GM19351 (cell line): Measurements from ENCODE around the gene LRP10.

Source experiments
- ATAC-seq: cut with Tn5 transposase; IDR thresholded peaks from one replicate; pipeline ENCODE4 v1.9.1; 2021; ENCODE audit warnings: mild to moderate bottlenecking, moderate library complexity; ENCODE audit not compliant: unreplicated experiment

The LRP10 gene

DNA sequence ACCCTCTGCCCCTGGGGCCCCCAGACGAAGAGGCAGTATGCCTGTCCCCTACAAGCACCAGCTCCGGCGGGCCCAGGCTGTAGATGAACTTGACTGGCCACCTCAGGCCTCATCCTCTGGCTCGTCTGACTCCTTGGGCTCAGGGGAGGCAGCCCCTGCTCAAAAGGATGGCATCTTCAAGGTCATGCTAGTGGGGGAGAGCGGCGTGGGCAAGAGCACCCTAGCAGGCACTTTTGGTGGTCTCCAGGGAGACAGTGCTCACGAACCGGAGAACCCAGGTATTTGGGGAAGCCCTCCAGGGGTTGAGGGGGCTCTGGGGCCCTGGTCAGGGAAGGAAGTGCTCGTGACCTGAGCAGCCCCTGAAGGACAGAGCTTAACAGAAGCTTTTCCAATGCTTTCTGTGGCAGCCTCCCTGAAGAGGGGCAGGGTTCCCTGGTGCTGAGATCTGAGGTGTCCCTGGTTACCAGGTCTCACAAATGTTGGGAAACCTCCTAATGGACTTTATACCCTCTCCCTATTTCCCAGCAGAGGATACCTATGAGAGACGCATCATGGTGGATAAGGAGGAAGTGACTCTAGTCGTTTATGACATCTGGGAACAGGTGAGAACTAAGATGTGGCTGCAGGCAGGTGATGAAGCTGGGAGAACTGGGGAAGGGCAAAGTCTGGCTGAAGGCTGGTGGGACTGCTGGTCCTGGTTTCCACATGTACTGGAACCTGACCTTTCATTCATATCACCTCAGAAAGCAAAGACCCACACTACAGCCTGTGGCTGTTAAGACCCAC, 13.4 kb downstream of the LRP10 start:
- no peak for ATAC-seq

DNA sequence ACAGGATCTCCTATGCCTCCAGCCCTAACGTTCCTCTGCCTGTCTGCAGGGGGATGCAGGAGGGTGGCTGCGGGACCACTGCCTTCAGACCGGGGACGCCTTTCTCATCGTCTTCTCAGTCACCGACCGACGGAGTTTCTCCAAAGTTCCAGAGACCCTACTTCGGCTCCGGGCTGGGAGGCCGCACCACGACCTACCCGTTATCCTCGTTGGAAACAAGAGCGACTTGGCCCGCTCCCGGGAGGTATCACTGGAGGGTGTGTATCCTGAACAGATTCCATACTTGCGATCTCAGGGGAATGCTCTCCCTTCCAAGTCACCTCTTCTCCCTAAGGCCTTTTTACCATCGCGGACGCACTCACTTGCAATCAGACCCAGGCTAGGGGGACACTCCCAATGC, 14.4 kb downstream of the LRP10 start:
- no peak for ATAC-seq

- peak; percentile 46 for ATAC-seq
Observed at GRCh38 chr14:22886500-22887259, 15.1 kb downstream of the LRP10 start.

GRCh38 chr14:22887260-22887989, 15.9 kb downstream of the LRP10 start:
- ATAC-seq, result peak; percentile 25

- peak; percentile 55 for ATAC-seq
Observed at GRCh38 chr14:22887990-22888378, 16.4 kb downstream of the LRP10 start.

DNA sequence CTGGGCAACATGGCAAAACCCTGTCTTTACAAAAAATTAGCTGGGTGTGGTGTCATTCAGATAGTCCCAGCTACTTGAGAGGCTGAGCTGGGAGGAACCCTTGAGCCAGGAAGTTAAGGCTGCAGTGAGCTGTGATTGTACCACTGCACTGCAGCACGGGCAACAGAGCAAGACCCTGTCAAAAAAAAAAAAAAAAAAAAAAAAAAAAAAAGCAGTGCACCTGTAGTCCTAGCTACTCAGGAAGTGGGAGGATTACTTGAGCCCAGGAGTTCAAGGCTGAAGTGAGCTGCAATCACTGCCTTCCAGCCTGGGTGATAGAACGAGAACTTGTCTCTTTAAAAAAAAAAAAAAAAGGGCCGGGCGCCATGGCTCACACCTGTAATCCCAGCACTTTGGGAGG, 17.1 kb downstream of the LRP10 start:
- ATAC-seq, result no peak

GRCh38 chr14:22890416-22890815, 18.9 kb downstream of the LRP10 start:
- ATAC-seq, result no peak

DNA sequence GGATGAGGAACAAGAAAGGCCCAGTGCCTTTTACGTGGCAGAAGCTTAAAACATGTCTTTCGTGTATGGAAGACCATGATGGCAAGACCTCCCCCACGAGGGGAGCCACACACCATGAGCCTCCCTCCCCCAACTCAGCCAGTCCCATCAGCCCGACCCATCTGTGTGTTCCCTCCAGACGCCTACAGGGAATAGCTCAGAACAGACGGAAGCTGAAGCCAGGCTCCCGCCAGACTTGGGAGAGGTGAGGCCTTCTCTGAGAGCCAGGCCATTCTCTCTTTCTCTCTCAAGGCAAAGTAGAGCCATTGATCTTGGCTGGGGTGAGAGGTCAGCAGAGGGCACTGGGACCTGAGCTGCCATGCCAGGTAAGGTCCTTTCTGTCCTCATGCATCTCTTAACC, 20.9 kb downstream of the LRP10 start:
- ATAC-seq, result no peak

- ATAC-seq, result no peak
Observed at GRCh38 chr14:22893706-22894105, 22.2 kb downstream of the LRP10 start.

DNA sequence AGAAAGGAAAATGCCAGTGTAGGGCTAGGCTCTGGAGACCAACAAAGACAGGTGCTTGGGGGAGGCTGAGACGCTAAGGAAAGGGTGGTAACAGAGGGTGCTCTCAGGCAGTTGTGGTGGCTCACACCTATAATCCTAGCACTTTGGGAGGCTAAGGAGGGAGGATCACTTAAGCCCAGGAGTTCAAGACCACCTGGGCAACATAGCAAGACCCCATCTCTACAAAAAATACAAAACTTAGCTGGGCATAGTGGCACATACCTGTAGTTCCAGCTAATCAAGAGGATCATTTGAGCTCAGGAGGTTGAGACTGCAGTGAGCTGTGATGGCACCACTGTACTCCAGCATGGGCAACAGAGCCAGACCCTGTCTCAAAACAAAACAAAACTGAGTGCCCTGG, 23.9 kb downstream of the LRP10 start:
- no peak for ATAC-seq

GRCh38 chr14:22896356-22896755, 24.8 kb downstream of the LRP10 start:
- ATAC-seq, result no peak

- ATAC-seq, result no peak
Observed at GRCh38 chr14:22896760-22897159, 25.2 kb downstream of the LRP10 start.

GRCh38 chr14:22897357-22897756, 25.8 kb downstream of the LRP10 start:
- no peak for ATAC-seq

GRCh38 chr14:22898302-22899090, 27.0 kb downstream of the LRP10 start:
- ATAC-seq, result no peak

GRCh38 chr14:22900081-22900799, 28.7 kb downstream of the LRP10 start:
- ATAC-seq, result no peak

DNA sequence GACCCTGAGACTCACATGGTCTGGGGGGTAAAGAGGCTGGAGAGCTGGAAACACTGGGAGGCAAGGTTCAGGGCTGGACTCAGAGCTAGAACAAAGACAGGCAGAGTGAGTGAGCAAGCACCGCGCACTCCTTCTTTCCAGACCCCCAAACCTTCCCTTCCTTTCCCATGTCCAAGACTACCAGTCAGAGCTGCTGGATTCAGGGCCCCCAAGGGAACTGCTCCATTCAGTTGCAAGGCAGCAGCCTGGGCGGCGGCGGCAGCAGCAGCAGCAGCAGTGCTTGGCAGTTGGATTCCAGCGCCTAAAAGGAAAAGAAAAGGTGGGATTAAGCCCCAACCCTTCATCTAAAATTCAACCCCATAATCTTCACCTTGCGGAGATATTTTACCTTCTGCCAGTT, 30.3 kb downstream of the LRP10 start:
- ATAC-seq, result no peak

- no peak for ATAC-seq
Observed at GRCh38 chr14:22903742-22904087, 32.2 kb downstream of the LRP10 start.

GRCh38 chr14:22905627-22906026, 34.1 kb downstream of the LRP10 start:
- no peak for ATAC-seq

GRCh38 chr14:22906073-22906472, 34.5 kb downstream of the LRP10 start:
- ATAC-seq, result no peak

GRCh38 chr14:22907429-22907828, 35.9 kb downstream of the LRP10 start:
- ATAC-seq, result no peak
